NCI-H2196 treated with DMSO at 0.1 percent for 48 hours (cell line): ENCODE results near the gene NSD2.
"Not testable (repeated sequence)": the region's sequence is repeated elsewhere in the genome, so short reads cannot be mapped to it uniquely, and the experiment has no call there.

Experiments used
- DNase-seq: peaks from one replicate; lab custom pipeline; 2025; ENCODE audit not compliant: unreplicated experiment; lab: John Stamatoyannopoulos, UW

The NSD2 gene

DNA sequence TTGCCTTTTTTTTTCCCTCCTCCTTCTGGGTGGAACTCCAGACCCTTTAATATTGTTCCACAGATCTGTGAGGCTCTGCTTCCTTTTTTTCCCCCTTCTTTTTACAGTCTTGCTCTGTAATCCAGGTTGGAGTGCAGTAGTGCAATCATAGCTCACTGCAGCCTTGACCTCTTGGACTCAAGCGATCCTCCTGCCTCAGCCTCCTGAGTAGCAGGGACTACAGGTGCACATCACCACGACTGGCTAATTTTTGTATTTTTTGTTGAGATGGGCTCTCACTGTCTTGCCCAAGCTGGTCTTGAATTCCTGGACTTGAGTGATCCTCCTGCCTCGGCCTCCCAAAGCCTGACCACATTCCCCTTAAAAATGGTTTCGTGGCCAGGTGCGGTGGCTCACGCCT, 26.8 kb downstream of the NSD2 start:
- DNase-seq: no peak

- DNase-seq: no peak
Measured at GRCh38 chr4:1898681-1899080, 27.5 kb downstream of the NSD2 start.

DNA sequence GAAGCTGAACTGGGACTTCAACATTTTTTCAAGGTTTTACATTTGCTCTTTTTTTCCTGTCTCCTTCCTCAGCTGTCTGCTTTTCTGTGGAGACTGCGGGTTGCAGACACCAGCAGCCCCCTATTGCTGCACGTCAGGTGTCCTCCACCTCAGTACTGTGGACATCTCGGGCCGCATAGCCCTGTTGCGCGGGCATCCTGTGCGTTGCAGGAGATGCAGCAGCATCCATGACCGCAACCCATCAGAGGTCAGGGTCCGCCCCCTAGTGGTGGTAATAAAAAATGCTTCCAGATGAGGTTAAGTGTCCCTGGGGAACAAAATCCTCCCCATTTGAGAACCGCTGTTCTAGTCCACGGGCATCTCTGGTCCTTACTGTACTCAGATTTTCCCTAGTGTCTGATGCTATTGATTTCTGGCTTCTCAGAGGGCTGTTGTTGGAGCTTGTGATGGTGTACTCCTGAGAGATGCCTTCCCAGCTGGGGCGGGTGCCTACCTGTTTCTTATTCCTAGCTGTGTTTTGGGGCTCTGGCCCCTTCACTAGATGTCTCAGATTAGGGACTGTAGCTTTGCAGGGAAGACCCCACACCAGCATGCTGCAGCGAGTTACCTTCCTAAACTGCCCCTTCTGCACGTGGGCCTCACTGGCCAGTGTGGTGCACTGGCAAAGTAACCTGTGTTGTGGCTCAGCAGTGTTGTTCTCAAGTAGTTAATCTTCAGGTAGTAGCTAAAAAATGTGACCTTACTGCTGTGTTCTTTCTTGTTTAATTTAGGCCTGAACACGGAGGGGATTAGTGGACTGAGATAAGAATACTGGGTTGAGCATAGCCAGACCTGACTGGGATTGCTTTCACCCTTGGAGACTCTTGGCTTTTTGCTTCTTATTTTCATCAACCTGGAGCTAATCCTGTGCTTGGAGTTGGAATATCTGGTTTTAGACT, 28.2 kb downstream of the NSD2 start:
- DNase-seq: peak; percentile 63

DNA sequence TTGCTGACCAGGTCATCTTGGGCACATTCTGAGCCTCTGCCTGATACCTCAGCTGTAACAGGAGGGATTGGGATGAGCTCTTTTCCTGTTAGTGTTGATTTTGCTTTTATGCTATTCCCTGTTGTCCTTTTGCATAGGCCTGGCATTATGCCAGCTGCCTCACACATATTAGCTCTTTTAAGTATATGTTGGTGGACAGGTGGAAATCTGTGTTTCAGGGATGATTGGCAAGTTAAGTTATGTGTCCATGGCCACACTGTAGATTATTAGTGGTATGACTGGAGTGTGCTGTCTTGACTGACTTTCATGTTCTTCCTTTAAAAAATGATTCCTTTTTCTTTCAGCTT, 28.9 kb downstream of the NSD2 start:
- no peak for DNase-seq

DNA sequence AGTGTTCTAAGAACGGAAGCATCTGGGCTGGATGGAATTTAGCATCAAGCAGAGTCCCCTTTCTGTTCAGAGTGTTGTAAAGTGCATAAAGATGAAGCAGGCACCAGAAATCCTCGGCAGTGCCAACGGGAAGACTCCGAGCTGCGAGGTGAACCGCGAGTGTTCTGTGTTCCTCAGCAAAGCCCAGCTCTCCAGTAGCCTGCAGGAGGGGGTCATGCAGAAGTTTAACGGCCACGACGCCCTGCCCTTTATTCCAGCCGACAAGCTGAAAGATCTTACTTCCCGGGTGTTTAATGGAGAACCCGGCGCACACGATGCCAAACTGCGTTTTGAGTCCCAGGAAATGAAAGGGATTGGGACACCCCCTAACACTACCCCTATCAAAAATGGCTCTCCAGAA, 29.4 kb downstream of the NSD2 start:
- DNase-seq: no peak

DNA sequence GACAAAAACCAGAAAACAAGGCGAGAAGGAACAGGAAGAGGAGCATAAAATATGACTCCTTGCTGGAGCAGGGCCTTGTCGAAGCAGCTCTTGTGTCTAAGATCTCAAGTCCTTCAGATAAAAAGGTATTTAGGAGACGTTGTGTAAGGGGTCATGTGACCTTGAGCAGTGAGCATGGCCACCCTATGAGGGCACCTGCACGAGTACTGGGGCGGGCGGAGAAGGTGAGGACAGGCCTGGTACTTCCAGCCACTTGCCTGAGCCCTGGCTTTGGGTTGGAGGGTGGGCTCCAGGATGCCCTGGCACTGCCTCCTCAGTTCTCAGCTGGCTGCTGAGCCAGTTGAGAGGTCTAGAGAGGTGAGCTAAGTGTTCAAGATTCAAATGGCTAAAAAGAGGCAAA, 29.9 kb downstream of the NSD2 start:
- no peak for DNase-seq

DNA sequence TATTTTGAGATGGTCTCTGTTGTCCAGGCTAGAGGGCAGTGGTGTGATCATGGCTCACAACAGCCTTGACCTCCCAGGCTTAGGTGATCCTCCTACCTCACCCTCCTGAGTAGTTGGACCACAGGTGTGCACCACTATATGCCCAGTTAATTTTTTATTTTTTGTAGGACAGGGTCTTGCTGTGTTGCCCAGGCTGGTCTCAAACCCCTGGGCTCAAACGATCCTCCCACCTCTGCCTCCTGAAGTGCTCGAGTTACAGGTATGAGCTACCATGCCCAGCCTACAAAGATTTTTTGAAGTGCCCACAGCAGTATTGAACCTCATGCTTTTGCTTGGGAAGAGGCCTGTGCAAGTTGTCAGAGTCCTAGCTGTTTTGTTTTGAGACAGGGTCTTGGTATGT, 31.1 kb downstream of the NSD2 start:
- no peak for DNase-seq

DNA sequence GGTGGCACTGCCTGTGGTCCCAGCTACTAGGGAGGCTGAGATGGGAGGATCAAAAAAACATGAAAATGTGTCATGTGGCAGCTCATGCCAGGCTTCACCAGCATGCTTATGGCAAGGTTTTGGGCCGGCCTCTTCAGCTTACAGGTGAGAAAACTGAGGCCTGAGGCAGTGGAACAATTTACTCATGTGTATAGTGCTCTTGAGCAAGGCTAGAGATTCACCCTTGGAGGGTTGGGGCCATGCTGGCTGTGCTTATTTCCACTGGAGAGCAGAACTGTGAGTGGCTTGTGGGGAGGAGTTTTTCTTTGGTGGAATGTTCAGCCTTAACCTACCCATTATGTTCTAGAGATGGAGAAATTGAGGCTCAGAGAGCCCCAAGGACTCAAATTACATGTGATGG, 31.8 kb downstream of the NSD2 start:
- no peak for DNase-seq

DNA sequence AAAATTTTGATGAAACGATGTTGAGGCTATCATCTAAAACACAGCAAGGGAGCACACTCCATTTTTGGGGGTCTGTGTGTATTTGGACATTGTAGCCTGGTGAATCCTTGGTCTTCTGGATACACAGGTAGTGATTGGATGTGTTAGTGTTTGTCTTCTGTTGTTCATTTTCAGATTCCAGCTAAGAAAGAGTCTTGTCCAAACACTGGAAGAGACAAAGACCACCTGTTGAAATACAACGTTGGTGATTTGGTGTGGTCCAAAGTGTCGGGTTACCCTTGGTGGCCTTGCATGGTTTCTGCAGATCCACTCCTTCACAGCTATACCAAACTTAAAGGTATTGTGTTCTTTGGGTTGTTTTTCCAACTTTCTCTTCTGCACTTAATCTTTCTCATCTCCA, 32.8 kb downstream of the NSD2 start:
- no peak for DNase-seq

GRCh38 chr4:1907848-1908525, 36.8 kb downstream of the NSD2 start:
- DNase-seq: peak; percentile 81

- not testable (repeated sequence) for DNase-seq
Measured at GRCh38 chr4:1909696-1910095, 38.5 kb downstream of the NSD2 start.

DNA sequence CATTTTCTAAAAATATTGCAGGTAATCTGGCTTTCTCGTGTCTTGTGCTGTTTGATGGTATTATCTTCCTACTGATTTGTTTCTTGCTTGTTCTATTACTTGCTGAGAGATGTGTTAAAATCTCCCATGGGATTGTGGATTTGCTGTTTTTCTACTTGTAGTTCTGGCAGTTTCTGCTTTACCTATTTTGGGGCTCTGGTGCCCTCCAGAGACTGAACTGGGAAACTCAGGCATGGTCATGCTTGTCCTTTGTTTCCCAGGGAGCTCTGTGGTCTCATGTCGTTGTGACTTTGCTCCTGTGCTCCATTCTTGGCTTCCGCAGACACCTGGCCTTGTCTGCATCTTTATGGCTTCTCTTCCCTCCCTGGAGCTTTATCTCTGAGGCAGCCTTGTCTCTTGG, 39.5 kb downstream of the NSD2 start:
- DNase-seq: peak; percentile 15

DNA sequence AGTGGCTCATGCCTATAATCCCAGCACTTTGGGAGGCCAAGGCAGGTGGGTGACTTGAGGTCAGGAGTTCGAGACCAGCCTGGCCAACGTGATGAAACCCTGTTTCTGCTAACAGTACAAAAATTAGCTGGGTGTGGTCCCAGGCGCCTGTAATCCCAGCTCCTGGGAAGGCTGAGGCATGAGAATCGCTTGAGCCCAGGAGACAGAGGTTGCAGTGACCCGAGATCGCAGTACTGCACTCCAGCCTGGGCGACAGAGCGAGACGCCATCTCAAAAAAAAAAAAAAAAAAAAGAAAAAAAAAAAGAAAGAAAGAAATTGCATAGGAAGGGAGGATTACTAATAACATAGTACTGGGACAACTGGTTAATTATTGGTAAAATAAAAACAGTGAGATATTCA, 40.1 kb downstream of the NSD2 start:
- not testable (repeated sequence) for DNase-seq

- no peak for DNase-seq
Measured at GRCh38 chr4:1922821-1923220, 51.6 kb downstream of the NSD2 start.

DNA sequence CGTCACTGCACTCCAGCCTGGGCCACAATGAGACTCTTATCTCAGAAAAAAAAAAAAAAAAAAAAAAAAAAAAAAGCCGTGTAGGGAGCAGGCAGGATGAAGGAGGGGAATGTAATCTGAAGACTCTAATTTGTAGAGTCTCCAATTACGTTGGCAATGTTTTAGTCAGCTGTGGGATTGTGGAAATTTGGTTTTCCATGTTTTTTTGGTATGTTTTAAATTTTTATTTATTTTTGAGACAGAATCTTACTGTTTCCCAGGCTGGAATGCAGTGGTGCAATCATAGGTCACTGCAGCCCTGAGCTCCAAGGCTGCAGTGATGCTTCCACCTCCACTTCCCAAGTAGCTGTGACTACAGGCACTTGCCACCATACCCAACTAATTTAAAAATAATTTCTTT, 56.5 kb downstream of the NSD2 start:
- DNase-seq: no peak

DNA sequence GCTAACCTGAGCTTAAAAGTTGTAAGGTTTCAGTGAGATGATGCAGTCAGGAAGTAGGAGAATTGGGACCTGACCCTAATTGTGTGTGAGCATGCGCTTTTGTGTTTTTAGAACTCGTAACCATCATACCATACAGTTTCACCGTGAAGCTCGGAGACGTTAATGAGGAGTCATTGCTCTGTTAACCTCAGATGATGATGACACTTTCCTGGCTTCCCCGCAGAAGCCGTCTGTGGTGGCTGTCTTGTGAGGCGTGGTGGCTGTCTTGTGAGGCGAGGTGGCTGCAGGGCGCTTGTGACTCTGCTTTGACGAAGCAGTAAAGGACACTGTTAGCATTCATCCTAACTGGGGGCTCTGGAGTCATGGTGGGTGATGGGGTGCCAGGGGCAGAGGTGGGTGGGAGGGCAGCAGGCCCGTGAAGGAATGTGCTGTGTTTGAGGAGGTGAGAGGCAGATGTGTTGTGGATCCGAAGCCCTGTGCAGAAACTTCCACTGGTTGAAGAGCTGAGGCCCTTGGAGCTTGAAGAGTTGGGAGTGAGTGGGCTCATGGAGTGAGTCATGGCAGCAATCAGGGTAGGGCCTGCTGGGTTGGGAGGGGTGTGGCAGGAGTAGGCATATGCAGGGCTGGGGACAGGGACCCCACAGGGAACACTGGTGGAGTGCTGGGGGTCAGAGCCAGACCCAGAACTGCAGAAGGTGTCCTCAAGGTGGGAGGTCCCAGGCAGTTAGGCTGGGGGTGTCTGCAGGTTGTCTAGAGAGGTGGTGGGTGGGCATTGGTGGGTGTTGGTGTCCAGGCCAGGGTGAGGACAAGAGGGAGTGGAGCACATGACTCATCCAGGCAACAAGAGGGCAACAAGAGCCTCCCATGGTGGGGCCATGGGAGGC, 57.4 kb downstream of the NSD2 start:
- DNase-seq: no peak

DNA sequence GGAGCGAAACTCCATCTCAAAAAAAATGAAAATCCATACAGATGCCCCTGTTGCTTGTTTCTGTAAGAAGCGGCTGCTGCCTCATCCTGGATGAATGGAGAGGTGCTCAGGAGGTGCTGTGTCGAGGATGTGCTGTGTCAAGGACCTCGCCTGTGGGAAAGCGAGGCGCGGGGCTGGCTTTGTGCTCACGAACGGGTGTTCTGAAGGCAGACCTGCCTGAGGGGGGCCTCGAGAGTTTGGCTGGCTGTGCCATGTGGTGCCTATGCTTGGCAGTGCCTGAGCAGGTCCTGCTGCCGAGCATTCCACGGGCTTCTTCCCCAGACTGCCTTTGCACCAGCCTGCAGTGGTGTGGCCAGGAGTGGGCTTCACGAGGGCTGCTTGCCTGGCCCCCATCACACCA, 61.5 kb downstream of the NSD2 start:
- DNase-seq: no peak

GRCh38 chr4:1933700-1934099, 62.5 kb downstream of the NSD2 start:
- DNase-seq: no peak

DNA sequence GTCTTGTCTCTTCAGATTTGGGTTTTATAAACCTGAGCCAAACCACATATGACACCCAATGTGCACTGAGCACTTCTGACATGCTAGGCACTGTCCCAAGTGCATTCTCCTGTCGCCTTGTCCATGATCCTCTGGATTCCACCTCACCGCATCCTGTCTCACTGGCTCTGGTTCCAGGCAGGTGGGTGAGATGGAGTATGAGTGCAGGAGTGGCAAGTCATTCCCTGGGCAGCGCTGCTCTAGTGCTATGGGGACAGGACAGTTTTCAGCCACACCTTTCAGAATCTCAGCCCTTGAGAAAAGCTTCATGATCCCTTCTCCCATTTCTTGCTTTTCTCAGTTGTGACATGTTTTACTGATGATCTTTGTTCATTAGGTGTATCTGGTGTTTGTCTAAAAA, 66.4 kb downstream of the NSD2 start:
- DNase-seq: no peak

DNA sequence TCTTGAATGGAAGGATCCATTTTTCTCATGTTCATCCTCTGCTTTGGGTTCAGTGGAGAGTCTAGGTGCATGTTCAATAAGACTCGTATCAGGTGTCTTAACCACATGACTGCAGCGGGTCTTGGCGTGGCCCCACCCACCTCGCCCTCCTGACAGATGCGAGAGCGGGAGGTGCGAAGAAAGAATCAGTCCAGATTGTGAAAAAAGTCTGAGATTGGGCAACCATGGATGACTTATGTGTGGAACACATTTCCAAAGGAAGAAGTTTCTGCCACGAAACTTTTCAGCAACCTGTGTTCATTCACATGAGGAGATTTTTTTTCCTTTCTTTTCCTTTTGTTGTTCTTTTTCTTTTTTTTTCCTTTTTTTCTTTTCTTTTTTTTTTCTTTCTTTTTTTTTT, 66.8 kb downstream of the NSD2 start:
- no peak for DNase-seq

GRCh38 chr4:1939664-1940509, 68.7 kb downstream of the NSD2 start:
- peak; percentile 52 for DNase-seq
